HG03103 (cell line): ENCODE results near the gene MINDY1.

Experiments
- ATAC-seq: cut with Tn5 transposase; IDR thresholded peaks from one replicate; pipeline ENCODE4 v1.9.1; 2021; ENCODE audit warnings: low read depth; ENCODE audit not compliant: unreplicated experiment

The MINDY1 gene

GRCh38 chr1:151012684-151013471 is 6.2 kb upstream of the MINDY1 start:
- no peak for ATAC-seq

DNA sequence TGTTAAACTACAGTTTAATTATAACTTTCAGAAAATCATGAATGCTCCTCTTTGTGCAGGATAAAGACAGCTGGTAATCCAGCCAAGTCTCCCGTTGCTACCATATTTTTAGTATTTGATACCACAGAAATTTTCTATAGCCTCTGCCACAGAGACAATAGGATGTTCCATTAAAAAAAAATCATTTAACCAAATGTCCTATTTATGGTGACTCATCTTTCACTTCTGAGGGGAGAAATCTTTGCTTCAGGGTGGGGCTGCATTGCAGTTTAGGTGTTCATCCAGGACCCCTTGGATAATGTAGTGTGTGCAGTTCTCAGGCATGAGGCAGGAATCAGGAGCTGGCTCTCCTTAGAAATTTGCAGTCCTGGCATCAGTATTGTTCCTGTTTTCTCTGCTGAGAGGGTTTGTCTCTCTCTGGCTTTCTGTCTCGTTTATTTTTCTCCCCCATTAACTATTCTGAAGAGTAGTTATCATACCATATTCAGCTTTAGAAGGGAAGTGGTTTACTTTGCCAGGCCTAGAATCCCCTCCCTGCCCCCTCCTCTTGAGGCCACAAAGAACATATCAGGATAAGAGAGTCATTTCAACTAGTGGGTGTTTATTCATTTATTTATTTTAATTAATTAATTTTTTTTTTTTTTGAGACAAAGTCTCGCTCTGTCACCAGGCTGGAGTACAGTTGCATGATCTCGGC is 4.6 kb upstream of the MINDY1 start:
- no peak for ATAC-seq

DNA sequence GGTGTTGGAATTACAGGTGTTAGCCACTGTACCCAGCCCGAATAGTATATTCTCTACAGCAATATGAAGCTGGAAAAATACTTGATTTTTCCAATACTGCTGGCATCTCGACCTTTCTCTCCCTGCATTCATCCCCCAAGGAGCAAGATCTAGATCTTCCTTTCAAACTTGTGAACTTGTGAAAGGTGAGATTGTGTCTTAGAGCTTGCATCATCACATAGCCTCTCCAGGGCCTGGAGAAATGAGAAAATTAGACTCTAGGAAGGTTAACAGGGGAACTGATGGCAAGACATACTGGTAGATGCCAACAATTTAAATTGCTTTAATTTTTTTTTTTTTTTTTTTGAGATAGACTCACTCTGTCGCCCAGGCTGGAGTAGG is 3.6 kb upstream of the MINDY1 start:
- ATAC-seq = no peak

DNA sequence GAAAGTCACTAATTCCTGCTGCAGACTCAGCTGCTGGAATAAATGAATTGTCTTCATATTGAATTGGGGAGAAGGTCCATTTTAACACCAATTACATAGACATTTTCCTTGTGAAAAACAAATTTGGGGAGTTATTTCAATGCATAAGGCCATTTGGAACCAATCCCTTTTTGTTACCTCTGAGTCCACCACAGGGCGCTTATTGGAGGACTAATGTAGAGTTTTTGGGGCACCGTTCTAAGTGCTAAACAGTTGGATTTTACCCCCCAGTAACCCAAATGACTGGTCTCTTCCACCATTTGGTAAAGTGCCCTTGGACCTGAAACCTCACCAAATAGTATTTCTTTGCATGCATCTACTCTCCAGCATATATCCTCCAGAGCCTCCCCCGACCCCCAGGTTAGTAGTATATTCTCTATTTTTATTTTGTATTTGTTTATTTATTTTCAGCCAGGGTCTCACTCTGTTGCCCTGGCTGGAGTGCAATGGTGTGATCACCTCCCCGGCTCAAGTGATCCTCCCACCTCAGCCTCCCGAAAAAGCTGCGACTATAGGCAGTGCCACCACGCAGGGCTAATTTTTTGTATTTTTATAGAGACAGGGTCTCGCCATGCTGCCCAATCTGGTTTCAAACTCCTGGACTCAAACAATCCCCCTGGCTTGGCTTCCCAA is 3.1 kb upstream of the MINDY1 start:
- ATAC-seq = no peak

DNA sequence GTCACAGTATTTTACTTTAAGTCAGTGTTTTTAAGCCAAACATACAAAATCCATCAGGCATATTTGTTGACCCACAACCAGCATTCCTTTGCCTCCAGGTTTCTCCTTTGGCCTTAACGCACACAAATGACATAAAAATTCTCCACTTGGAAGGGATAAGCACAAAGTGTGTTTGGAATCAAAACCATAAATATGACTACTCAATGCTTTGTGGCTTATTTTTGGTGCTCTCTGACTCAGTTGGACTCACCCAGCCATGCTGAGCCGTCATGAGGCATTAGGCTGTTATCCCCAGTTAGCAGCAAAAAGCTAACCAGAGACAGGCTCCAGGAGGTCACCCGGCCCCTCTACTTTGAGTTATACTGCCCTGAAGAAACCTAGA is 2.5 kb upstream of the MINDY1 start:
- no peak for ATAC-seq

DNA sequence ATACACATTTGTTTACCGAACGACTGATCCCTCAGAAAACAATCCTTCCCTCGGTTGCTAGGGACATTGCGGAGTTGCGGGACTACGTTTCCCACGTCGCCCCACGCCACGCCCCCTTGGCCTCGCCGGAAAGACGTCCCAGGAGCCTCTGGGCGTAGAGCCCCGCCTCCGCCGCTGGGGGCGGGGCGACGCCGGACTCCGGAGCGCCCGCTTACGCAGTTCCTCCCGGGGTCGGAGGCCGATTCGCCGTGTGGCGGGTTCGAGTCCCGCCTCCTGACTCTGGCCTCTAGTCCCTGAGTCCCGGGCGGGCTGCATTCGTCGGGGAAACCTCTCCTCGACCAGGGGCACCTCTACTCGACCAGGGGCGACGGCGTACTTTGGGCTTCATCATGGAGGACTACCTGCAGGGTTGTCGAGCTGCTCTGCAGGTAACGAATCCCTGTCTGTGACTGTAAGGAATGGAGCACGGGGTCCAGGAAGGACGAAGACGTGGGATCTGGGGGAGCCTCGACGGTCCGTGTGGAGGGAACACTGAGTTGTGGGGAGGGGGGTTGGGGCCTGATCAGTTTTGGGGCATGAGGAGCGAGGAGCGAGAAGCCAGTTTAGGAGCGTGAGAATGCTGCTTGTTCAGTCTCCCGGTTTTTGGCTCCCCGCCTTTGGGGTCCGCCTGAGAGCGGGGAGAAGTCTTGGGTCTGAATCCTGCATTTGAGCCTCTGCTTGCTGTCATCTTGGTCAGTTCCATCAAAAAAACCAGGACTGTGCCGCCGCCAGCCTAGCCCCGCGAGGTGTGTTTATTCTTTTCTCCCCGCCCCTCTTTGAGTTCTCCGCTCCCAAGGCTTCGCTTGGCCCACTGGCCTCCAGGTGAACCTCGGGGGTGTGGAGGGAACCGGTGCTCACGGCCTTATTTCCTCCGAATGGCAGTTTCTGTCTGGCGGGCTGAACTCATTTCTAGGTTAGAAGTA is 1.8 kb upstream of the MINDY1 start, which contains the start of gene PRUNE1:
Gene PRUNE1 (plus strand): TSS at position 206 of the 962 bp plus-strand sequence. CDS start 184 bp downstream, at position 390.
- ATAC-seq = peak; percentile 77

DNA sequence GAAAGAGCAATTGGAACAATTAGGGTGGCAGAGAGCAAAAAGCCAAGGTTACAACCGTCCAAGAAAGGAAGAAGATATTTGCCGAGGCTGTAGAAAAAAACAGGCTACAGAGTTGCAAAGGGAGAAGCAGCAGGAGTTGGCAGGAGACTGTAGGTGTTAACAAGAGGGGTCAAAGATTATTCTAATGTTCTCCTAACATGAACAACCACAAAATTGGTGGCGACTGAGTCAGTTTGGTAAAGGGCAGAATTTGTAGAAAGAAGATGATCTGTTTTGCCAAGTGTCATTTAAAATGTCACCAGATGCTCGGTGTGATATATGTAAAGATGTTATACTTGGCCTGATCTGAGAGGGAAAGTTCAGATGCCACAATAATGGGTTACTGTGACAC is 1.1 kb upstream of the MINDY1 start:
- ATAC-seq = no peak

DNA sequence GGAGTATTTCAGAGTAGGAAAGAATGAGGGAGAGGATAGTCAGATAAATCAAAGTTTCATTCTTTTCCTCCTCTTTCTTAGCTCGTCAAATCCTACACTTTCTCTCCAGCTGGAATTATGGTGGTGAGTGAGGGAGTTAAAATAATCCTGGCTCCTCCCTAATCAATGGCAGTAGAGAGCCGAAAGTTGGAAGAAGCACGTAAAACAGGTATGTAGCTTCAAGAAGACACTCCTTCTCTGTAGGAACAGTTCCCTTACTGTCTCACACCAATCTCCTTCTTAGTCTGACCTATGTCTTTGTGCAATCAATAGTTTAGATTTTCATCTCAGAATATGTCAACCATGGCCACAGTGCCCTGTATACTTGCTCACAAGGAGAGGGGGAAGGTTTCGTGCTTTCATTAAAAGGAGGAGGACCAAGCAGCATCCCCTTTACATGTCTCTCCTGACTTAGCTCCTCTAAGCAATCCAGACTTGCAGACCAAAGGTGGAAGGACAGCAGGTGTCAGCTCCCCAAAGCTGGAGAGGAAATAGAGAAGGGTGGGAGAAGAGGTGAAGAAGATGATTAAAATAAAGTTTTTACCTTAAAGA is 878 bp downstream of the MINDY1 start:
- no peak for ATAC-seq

DNA sequence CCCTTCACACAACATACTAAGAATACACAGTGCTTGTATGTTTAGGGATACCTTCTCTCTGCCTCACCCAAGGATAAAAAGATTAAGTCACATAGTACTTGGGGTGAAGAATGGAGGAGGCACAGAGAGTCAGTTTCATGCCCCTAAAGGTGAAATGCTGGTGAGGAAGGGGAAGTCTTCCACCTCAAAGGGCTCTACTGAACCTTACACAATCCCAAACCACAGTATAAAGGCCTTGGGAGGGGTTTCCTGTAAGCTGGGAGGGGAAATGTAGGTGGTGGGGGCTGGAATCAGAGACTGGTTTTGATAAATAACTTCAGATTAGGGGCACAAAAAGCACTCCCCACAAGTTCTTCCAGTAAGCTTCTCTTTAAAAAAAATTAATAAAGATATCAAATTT is 3.5 kb downstream of the MINDY1 start:
- ATAC-seq = no peak

GRCh38 chr1:151002611-151003010 is 4.1 kb downstream of the MINDY1 start:
- ATAC-seq = no peak

GRCh38 chr1:151002051-151002450 is 4.7 kb downstream of the MINDY1 start:
- no peak for ATAC-seq

DNA sequence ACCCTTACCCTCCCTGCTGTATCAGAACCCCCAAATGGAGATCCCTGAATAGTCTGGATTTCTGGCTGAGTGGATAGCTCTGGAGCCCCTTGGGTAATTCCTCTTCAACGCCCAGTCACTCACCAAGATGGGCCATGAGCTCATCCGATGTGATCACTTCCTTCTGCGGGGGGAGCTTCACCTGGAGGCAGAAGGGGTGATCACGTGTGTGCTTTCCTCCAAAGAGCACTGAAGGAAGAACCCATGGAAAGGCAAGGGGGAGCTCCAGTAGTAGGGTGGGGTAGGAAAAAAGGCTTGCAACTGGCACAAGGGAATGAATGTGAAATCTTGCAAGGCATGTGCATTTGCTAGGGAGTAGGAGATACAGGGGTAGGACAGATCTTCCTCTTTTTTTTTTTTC is 5.1 kb downstream of the MINDY1 start:
- ATAC-seq = no peak

GRCh38 chr1:151000408-151000807 is 6.3 kb downstream of the MINDY1 start:
- ATAC-seq = no peak

- ATAC-seq = no peak
Observed at GRCh38 chr1:150999926-151000325, 6.8 kb downstream of the MINDY1 start.

GRCh38 chr1:150999051-150999674 is 7.5 kb downstream of the MINDY1 start:
- ATAC-seq = no peak

GRCh38 chr1:150997949-150998348 is 8.8 kb downstream of the MINDY1 start:
- no peak for ATAC-seq

GRCh38 chr1:150997126-150997872 is 9.4 kb downstream of the MINDY1 start:
- no peak for ATAC-seq

DNA sequence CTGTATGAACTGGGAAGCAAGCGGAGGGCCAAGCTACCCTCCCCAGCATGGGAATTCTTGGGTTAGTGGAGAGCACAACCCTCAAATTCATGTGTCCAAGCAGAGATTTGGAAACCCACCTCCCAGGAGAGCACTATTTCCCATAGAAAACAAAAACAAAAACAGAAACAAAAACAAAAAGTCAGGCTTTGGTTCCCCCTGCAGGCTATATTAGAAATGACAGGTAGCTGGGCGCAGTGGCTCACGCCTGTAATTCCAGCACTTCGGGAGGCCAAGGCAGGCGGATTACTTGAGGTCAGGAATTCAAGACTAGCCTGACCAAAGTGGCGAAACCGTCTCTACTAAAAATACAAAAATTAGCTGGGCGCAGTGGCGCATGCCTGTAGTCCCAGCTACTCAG is 10.8 kb downstream of the MINDY1 start:
- ATAC-seq = no peak

DNA sequence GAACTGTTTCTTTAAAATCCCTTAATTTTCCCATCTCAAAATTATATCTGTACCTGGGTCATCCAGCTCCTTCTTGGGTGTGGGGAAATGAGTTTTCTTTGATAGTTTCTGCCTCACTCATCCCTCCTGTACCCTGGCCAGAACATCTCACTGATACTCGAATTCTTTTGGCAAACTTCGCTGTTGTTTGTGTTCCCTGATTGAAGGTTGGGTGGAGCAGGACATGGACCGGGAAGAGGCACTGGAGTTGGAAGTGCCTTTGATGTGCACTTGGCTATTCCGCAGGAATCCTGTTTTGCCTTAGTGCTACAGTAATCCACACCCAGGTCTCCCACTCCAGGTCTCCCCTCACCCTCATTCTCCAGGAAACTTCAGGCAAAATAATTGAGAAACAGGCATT is 11.2 kb downstream of the MINDY1 start:
- ATAC-seq = no peak
